NCI-H446 treated with DMSO at 0.1 percent for 48 hours (cell line): ENCODE measurements around the gene SRGAP1.

Source experiments
- DNase-seq: peaks from one replicate; lab custom pipeline; 2025; lab: John Stamatoyannopoulos, UW

Gene SRGAP1

GRCh38 chr12:63906876-63907275, 62.4 kb downstream of the SRGAP1 start:
- DNase-seq = no peak

DNA sequence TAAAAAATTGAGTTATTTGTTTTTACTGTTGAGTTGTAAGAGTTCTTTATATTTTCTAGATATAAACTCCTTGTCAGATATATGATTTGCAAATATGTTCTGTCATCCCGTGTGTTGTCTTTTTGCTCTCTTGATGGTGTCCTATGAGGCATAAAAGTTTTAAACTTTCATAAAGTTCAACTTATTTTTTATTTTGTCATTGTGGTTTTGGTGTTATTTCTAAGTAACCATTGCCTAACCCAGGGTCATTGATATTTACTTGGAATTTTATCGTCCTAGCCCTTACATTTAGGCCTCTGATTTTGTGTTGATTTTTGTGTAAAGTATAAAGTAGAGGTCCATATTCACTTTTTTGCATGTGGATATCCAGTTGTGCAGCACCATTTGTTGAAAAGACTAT, 63.1 kb downstream of the SRGAP1 start:
- no peak for DNase-seq

- DNase-seq = no peak
These were observed 65.2 kb downstream of the SRGAP1 start for GRCh38 chr12:63909746-63910145.

GRCh38 chr12:63911341-63911740, 66.8 kb downstream of the SRGAP1 start:
- DNase-seq = no peak

GRCh38 chr12:63912651-63913050, 68.2 kb downstream of the SRGAP1 start:
- DNase-seq = no peak

DNA sequence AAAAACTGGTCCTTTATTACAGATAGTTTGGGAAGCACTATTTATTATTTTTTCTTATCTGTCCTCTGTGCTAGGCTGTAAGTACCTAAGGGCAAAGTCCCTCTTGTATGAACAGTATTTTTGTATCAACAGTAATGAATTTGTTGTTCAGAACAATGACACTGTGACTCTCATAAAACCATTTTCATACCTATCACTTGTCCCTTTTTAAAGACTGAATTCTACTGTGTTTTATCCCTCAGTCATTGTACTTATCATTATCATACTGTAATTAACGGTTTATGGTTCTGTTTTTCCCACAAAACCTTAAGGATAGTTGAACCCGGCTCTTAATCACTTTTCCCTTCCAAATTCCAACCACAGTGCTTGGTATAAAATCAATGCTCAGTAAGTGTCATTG, 69.4 kb downstream of the SRGAP1 start:
- no peak for DNase-seq

DNA sequence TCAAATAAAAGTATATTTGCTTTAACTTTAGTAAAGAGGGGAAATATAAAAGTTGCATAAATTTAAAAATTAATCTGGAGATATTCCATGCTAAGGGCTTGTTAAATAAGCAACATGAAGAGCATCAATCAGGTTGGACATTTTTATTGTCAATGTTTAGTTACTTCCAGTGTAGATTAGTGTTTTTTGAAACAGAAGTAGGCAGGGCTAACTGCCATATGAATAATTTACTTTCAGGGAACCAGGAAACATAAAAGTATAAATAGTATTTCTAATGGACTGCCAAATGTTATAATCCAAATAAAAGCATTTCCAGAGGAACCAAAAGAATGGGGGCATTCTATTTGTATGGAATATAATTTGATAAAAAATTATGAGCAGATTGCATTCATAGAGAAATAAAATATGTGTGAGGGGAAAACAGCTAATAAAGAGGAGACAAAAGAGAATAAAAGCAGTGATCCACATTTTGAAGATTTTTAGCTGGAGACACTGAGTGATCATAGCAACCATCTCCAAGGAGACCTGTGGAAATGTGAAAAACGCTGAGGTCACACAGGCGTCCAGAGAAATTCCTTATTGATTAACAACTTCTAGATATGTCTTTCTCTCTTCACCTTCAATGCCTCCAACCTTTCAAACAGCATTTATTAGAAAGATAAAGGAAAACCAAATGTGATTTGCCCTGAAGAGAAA, 70.8 kb downstream of the SRGAP1 start:
- DNase-seq = peak; percentile 8

DNA sequence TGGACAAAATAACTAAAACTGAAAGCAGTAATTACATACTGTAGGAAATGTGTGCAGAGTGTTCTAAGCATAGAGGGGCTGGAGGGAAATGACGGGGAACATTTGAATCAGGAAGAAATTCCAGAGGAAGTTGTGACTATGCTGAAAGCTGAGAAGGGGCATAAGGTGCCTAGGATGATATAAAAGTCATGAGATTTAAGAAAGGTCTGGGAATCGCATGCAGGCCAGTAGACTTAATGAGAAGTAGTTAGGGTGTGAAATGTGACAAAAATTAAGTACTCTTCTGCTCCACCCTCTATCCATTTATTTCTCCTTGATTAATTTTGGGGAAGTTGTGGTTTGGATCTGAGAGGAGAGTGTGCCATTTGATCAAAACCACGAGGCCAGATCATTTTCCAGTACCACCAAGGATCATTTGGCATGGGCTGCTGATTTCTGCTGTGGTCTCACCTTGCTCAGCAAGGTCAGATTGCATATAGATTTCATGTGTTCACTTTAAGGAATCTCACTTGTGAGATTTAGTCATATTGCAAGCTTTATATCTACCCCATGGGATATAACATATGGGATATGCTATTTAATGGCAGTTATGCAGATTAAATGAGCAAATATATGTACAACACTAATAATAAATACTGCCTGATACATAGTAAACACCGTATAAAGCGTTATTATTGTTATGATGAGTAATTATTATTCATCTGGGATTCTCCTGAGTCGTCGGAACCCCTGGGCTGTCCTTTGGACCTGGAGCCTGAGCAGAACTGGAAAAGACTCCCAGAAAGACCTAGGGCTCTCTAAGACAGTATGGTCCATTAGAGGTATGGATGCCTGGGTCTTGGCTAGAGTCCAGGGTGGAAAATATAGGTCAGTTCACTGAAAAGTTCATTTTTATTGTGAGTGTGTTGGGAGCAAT, 72.3 kb downstream of the SRGAP1 start:
- no peak for DNase-seq

DNA sequence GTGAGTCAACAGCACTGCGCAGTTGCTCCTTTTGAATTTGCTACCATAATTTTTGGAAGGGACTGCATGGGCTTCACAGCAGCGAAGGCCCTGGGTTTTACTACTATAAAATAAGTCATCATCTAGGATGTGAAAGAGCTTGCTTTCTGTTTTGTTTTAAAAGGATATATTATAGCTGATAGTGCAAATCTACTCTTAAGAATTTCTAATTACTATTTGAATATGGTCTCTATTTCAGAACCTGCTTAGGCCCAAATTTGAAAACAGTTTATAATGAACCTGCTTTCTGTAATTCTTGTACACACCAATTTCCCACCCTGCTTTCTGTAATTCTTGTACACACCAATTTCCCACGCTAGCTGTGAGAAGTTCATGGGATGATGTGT, 73.0 kb downstream of the SRGAP1 start:
- no peak for DNase-seq

DNA sequence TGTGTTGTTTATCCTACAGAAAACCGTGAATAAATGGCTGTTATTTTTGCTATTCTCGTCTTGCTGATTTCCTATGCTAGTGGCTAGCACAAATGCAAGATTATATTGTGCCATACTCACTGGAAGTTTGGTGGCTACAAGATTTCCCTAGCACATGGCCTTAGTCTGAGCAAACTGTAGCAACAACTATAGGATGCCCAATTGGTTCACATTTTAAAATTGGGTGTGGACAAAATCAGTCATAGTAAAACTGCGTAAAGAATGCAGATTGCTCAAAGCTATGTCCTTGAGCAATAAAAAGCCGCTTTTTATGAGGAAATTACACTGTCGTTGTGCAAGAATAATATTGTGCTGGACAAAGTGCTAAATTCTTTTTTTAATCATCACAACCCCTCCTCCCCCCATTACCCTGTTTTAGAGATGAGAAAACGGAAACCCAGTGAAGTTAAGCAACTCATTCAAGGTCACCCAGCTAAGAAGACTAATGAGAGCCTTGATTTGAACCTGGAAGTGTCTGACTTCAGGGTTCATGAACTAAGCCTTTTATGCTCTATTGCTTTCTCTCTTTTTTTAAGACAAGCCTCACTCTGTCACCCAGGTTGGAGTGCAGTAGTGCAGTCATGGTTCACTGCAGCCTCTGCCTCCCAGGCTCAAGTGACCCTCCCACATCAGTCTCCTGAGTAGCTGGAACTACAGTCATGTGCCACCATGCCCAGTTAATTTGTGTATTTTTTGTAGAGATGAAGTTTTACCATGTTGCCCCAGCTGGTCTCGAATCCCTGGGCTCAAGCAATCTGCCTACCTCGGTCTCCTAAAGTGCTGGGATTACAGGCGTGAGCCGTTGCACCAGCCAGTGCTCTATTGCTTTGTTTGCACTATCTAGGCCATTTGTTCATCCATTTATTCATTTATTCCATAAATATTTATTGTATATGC, 73.6 kb downstream of the SRGAP1 start:
- no peak for DNase-seq

DNA sequence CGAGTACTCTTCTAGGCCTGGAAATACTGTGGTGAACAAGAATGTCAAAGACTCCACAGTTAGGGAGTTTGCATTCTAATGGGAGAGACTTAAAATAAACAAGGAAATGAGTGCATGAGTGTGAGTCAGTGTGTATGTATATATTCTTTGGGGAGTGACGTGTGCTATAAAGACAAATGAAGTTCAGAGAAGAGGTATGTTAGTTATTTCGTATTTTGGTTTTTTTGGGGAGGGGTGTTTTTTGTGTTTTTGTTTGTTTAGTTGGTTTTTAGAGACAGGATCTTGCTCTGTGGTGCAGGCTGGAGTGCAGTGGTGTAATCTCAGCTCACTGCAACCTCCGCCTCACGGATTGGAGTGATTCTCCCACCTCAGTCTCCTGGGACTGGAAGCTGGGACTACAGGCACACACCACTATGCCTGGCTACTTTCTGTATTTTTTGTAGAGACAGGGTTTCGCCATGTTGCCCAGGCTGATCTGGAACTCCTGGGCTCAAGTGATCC, 74.3 kb downstream of the SRGAP1 start:
- no peak for DNase-seq

GRCh38 chr12:63919756-63920155, 75.3 kb downstream of the SRGAP1 start:
- no peak for DNase-seq

DNA sequence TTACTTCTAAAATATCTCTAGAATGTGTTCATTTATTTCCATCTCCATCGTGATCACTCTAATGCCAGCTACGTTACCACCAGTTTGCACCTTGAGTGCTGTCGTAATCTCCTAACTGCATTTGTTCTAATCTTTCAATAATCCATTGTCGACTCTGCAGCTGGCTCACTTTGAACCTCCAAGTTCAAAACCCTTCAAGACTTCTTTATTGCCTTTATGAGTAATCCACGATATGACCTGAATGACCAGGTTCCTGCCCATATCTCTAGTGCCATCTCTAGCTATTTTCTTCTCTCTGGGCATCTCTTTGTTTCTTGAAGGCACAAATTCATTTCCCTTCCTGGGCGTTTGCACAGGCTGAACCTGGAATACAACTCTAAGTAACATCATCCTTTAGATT, 76.7 kb downstream of the SRGAP1 start:
- no peak for DNase-seq

DNA sequence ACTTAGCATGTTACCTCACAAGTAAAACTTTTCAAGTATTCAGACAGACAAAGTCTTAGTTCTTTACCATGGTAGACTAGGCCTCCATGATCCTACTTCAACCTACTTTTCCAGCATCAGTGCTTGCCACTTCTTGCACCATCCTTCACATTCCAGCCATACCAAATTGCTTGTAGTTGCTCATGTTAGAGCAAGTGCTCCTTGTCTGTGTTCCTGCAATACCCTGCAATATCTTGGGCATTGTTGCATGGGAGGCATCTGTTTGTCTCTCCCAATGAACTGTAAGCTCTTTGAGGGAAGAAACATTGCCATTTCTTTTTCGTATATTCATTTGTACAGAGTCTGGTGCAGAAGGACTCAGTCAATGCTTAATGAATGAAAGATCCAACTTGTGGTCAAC, 78.0 kb downstream of the SRGAP1 start:
- DNase-seq = no peak

GRCh38 chr12:63924781-63925180, 80.3 kb downstream of the SRGAP1 start:
- peak; percentile 43 for DNase-seq

DNA sequence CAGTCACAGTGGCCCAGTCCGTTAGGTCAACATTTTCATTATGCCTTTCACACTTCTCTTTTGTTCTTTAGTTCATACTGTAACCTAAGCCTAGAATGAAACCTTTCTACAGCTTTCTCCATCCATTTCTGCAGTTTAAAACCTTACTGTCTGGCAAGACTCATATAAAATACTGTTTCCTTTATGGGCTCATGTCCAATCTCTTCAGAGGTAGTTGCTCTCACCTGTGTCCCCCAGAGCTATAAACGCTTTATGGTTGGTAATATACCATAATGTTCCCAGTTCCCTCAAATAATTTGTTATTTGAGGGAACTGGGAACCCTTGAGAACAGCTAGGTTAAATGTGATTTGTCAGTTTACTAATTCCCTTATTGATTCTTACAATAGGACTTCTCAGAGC, 83.0 kb downstream of the SRGAP1 start:
- DNase-seq = no peak

DNA sequence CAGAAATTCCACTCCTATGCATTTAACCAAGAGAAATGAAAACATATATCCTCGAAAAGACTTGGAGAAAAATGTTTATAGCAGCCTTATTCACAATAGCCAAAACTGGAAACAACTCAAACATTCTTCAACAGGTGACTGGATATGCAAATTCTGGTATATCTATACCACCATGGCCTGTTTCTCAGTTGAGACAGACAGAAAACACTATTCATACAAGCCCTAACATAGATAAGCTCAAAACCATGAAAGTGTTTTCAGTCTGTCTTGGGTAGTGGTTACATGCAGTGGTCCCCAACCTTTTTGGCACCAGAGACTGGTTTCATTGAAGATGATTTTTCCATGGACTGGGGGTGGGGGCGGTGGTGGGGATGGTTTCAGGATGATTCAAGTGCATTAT, 83.8 kb downstream of the SRGAP1 start:
- no peak for DNase-seq

GRCh38 chr12:63929426-63929825, 84.9 kb downstream of the SRGAP1 start:
- no peak for DNase-seq

GRCh38 chr12:63930971-63931370, 86.5 kb downstream of the SRGAP1 start:
- DNase-seq = no peak

DNA sequence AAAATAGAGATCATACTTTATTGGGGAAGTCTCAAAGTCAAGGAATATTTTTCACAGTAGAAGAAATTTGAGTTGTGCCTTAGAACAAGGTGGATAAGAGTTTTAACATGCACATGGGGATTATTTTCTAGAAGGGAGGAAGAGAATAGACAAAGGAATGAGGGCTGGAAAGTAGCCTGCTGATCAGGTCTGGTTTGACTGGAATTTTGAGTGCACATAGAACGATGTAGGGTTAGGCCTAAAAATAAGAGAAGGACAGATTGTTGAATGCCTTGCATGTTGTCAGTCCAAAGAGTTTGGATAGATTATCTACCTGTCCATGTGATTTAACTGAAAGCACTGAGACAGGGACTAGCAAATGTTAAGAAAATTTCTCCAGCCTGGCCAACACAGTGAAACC, 87.2 kb downstream of the SRGAP1 start:
- DNase-seq = no peak

DNA sequence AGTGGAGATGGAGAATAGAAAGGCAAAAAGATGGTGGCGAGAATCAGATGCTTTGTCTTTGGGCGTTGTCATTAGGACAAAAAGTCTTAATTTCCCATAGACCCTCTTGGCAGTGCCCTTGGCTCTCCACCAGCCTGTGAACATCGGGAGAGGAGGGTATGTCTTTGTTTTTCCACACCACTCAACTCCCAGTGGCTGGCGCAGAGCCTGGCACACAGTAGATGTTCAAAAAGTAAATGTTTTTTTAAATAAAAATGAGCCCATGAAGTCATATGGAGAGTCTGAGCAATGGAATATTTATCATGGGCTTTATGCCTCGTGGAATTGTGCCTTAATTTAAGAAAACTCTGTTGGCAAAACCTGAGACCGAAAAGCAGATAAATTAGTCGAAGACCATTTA, 90.4 kb downstream of the SRGAP1 start:
- peak; percentile 81 for DNase-seq

DNA sequence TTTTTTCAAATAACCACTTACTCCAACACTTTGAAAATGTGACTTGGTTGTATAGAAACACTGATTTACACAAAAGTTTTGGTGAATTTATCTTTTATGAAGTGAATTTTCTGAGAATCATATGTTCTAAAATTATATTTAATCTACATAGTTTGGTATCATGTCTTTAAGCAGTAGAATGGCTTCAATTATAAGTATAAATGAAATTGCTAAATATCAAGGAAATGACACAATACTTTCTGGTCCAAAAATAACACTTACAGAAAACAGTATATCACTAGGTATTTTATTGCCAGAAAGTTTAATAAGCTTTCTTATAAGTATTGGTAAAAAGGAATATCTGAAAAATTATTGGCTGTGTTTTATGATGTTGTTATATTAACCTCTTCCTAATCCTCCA, 90.9 kb downstream of the SRGAP1 start:
- no peak for DNase-seq
